ENCODE data around the gene GMEB2. TPM values are rescaled to one million over a fixed set of nuclear protein-coding genes. Genes with fewer than 3 reads are reported as not detected.

The GMEB2 gene
- total RNA-seq, 1 experiment from 2014 or later = 14.3 TPM

- no peak overlapping the region for H3K9ac ChIP-seq (ENCODE audit: extremely low read depth, insufficient read length, low read length)
- H3K9me3 ChIP-seq (ENCODE audit: control insufficient read depth, low read depth, low read length) = no peaks in the 10 kb centered on the region
- H2BK12ac ChIP-seq (ENCODE audit: insufficient read length, low read depth, low read length) = no peak overlapping the region
- H4K5ac ChIP-seq (ENCODE audit: insufficient read length, low read depth, low read length) = no peak overlapping the region
- no peaks in the 10 kb centered on the region for H3K23me2 ChIP-seq (ENCODE audit: insufficient read length, low read depth, low read length, poor library complexity, severe bottlenecking)
- no peak overlapping the region for H3K4me2 ChIP-seq (ENCODE audit: insufficient read depth, insufficient read length, low read length)
- no peaks in the 10 kb centered on the region for H3K9me3 Mint-ChIP-seq
- no peak overlapping the region for H3K27ac ChIP-seq (ENCODE audit: insufficient read length, low read depth, low read length)
- H2AK5ac ChIP-seq (ENCODE audit: insufficient read length, low read length) = no peak overlapping the region
- H3K14ac ChIP-seq (ENCODE audit: insufficient read depth, low read length) = no peak overlapping the region
- no peak overlapping the region for H4K8ac ChIP-seq (replicated peaks; ENCODE audit: insufficient read length, low read depth, low read length)
- peaks cover 3 to 9% (median 9%) of the 10 kb centered on the region in 3 experiments; a peak in 6 of 7 replicates for H3K36me3 Mint-ChIP-seq (ENCODE audit: insufficient read depth in 1 of 3, low read depth in 3 of 3)
- no peak overlapping the region for H3K27ac Mint-ChIP-seq
- no peaks in the 10 kb centered on the region for H3K79me1 ChIP-seq (ENCODE audit: insufficient read depth, low read depth, low read length, poor library complexity, severe bottlenecking)
- no peak overlapping the region for H4K91ac ChIP-seq (ENCODE audit: insufficient read length, low read depth, low read length)
- DNase-seq = no peak
- H2BK20ac ChIP-seq (ENCODE audit: low read depth, low read length, poor library complexity, severe bottlenecking) = no peak overlapping the region
- H2AFZ ChIP-seq (ENCODE audit: low read length) = no peak overlapping the region
- no peaks in the 10 kb centered on the region for H3K79me2 ChIP-seq (ENCODE audit: insufficient read depth, low read length)
- H3K23ac ChIP-seq (ENCODE audit: insufficient read length, low read depth, low read length) = no peak overlapping the region
- no peak for TF ChIP-seq CTCF (conservative IDR thresholded peaks at IDR 0.05)
- H3T11ph ChIP-seq (ENCODE audit: low read length) = no peak overlapping the region
- no peaks in the 10 kb centered on the region for H3K27me3 Mint-ChIP-seq (ENCODE audit: low read depth)
- no peak overlapping the region for H3K18ac ChIP-seq (ENCODE audit: insufficient read length, low read depth, low read length)
- no peaks in the 10 kb centered on the region for H4K20me1 ChIP-seq (ENCODE audit: control insufficient read depth, insufficient read depth, insufficient read length)
- H2BK5ac ChIP-seq (ENCODE audit: insufficient read length, low read length) = no peak overlapping the region
- H3K27me3 ChIP-seq (ENCODE audit: insufficient read depth, low read length) = no peaks in the 10 kb centered on the region
- H3K4me1 ChIP-seq (ENCODE audit: insufficient read depth, low read length) = no peaks in the 10 kb centered on the region
- H3K4me3 Mint-ChIP-seq = no peak overlapping the region
- no peak overlapping the region for H3K56ac ChIP-seq (ENCODE audit: insufficient read length, low read depth, low read length)
- no peak overlapping the region for H2BK15ac ChIP-seq (ENCODE audit: low read depth, low read length)
- H2BK120ac ChIP-seq (ENCODE audit: low read depth, low read length, poor library complexity, severe bottlenecking) = no peak overlapping the region
- no peak overlapping the region for H3K4ac ChIP-seq (ENCODE audit: low read depth, low read length)
- WGBS (ENCODE audit: extremely low coverage, insufficient read length, low lambda C conversion rate) = no CpG with 5 or more reads among the region's 54 CpGs
- H3K4me1 Mint-ChIP-seq = no peaks in the 10 kb centered on the region
Measured at GRCh38 chr20:63562461-63563224, 64.3 kb downstream of the GMEB2 start.
